Ureter (tissue), 1 donor: ENCODE measurements around the gene SEPTIN14. TPM values are rescaled to one million over a fixed set of nuclear protein-coding genes. Genes with fewer than 3 reads are reported as not detected.
"Not testable (repeated sequence)": the region's sequence is repeated elsewhere in the genome, so short reads cannot be mapped to it uniquely, and the experiment has no call there.

ENCODE experiments used
- DNase-seq: peaks from one replicate; pipeline ENCODE4 v3.0.0-alpha.2; 2020; ENCODE audit warnings: low spot score
- total RNA-seq: library from RNA; stranded (reverse); gene quantifications from one replicate; pipeline ENCODE4 v1.2.4, GENCODE V29; 2023
- donor health status: DM: yes; HTN: yes; CAD: no.

The SEPTIN14 gene
- not detected for total RNA-seq

DNA sequence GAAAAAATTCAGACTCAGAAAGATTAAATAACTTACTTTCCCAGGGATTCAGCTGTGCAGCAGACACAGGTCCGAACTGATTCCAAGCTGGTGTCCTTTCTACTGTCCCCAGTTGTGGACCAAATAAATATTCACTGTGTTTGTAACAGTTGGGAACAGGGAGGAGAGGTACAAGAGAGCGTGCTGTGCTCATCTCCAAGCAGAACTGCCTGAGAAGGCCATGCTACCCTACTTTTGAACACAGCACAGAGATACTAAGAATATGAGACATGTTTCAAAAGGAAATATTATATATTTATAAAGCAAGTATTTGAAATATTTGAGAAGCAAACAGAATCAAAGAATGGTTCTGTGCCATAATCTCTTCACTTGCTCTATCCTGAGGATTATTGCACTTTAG is at the start of gene SEPTIN14:
Gene SEPTIN14 (minus strand): TSS at position 101 of the 400 bp plus-strand sequence. CDS start 756 bp downstream, outside the sequence.
- DNase-seq: not testable (repeated sequence)

DNA sequence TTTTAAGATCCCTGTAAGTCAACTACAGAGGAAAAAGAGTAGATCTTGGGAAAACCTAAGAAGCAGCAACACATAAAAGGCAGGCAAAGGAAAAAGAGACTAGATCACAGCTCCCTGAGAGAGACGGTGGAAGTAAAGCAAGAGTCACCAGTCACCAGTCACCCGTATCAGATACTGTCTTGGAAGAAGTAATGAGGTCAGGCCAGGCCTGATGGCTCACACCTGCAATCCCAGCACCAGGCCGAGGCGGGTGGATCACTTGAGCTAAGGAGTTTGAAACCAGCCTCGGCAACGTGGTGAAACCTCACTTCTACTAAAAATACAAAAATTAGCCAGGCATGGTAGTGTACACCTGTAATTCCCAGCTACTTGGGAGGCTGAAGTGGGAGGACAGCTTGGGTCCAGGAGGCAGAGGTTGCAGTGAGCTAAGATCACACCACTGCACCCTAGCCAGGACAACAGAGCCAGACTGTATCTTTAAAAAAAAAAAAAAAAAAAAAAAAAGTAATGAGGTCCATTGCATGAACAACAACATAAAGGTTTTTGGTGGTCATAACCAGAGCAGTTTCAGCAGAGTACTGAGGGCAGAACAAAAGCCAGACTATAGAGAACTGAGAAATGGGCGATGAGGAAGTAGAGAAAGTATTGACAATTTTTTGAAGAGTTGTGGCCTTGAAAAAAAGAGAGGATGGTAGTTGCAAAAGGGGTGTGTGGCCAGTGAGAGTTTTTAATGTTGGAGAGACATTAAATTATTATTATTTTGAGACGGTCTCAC is 41.6 kb upstream of the SEPTIN14 start:
- DNase-seq: no peak

DNA sequence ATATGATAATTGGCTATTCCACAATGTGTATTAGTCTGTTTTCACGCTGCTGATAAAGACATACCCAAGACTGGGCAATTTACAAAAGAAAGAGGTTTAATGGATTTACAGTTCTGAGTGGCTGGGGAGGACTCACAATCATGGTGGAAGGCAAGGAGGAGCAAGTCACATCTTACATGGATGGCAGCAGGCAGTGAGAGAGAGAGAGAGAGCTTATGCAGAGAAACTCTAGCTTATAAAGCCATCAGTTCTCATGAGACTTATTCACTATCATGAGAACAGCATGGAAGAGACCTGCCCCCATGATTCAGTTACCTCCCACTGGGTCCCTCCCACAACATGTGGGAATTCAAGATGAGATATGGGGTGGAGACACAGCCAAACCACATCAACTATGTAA is 38.5 kb upstream of the SEPTIN14 start:
- DNase-seq: not testable (repeated sequence)

DNA sequence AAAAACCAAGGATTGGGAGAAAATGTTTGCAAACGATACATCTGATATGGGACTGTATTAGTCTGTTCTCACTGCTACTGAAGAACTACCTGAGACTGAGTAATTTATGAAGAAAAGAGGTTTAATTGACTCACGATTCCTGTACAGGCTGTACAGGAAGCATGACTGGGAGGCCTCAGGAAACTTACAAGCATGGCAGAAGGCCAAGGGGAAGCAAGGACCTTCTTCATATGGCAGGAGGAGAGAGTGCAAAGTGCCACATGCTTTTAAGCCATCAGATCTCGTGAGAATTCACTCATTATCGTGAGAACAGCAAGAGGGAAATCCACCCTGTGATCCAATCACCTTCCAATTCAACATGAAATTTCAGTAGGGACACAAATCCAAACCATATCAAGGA is 35.7 kb upstream of the SEPTIN14 start:
- DNase-seq: no peak

DNA sequence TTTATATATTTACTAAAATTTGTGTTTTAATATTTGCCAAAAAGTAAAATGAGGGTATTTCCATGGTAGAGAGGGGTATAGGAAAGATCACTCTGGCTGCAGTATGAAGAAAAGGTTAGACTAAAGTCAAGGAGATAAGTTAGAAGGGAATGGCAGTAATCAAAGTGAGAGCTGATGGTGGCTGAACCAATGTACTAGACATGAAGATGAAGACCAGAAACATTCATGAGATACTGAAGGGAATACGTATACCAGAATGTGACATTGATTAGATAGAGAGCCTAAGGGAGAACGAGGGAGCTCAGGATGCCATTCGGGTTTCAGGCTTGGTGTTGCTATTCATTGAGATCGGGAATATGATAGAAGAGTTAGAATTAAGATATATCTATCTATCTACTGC is 32.5 kb upstream of the SEPTIN14 start:
- DNase-seq: no peak

DNA sequence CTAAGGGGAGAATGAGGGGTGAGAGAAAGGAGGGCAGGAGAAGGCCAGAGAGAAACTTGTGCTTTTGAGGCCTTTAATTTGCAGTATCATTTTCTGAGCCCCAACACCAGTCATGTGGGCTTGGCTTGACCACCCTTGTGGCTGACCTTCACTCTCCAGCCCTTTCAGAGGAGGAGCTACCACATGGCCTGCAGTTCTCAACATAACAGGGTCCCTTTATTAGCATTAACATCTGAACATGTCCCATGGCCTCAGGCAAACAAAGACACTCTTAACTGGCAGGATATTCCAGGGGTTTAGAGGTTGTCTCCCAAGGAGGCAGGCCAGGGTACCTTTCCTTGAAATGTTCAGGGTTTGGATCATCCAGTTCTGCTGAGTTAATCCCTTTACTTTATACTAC is 31.4 kb upstream of the SEPTIN14 start:
- DNase-seq: no peak

DNA sequence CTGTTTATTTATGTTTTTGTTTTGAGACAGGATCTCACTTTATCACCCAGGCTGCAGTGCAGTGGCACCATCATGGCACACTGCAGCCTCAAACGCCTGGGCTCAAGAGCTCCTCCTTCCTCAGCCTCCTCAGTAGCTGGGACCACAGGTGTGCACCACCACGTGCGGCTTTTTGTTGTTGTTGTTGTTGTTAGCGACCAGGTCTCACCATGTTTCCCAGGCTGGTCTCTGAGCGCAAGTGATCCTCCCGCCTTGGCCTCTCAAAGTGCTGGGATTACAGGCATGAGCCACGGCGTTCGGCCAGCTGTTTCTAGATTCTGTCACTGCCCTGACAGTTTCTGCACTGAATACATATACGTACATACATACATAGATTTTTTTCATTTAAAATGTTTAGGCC is 25.8 kb upstream of the SEPTIN14 start:
- not testable (repeated sequence) for DNase-seq

DNA sequence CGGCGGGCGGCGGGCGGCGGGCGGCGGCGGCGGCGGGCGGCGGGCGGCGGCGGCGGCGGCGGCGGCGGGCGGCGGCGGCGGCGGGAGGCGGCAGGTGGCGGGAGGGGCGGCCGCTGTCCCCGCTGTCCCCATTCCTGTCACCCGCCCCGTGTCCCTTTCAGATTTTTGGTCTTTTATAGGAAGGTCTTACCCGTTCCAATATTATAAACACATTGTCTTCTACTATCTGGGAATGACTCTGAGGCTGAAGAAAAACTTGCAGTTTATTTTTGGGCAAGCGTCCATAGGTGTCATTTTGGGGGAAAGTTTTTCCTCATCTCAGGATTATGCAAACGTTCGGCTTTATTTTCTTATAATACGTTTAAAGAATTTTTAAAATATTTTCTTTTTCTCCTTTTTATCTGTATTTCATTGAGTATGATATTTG is 25.3 kb upstream of the SEPTIN14 start:
- DNase-seq: no peak

DNA sequence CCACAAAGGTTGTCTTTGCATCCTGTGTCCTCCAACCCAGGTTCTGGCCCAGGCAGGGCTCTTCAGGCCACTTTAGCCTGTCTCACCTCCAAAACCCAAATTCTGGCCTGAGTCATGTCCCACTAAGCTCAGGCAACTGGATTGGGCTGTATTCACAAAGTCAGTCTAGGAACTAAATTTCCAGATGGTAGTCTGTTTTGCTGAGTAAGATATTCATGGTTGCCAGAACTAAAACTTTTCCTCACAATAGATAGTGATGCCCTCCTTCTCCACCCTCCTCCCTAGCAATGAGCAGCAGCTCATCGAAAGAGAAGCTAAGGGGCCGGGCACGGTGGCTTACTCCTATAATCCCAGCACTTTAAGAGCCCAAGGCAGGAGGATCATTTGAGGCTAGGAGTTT is 21.8 kb upstream of the SEPTIN14 start:
- DNase-seq: no peak

DNA sequence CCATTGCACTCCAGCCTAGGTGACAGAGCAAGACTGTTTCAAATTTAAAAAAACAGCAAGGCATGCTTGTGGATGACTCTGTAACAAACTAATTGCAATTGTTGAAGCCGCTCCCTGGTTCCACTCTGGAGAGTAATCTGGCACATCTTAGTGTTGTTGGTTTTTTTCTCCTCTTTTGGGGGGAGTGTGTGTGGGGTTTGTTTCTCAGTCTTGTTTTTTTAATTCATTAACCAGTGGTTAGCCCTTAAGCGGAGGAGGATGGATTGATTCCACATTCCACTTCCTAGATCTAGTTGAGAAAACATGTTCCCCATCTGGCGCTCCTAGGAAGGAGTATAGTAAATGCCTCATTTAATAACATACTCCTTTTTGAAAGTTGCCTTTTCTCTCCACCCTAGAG is 16.1 kb upstream of the SEPTIN14 start:
- DNase-seq: no peak

DNA sequence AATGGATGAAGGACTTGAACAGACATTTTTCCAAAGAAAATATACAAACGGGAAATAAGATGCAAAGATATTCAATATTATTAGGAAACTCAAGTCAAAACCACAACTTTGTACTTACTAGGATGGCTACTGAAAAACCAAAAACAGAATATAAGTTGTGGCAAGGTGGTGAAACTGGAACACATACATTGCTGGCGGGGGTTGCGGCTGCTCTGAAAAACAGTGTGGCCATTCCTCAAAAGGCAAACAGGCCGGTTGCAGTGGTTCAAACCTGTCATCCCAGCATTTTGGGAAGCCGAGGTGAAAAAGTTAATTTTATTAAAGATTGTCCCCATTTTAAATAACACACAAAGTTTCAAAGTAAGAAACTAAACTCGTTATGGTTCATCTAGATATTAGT is 14.8 kb upstream of the SEPTIN14 start:
- DNase-seq: no peak

DNA sequence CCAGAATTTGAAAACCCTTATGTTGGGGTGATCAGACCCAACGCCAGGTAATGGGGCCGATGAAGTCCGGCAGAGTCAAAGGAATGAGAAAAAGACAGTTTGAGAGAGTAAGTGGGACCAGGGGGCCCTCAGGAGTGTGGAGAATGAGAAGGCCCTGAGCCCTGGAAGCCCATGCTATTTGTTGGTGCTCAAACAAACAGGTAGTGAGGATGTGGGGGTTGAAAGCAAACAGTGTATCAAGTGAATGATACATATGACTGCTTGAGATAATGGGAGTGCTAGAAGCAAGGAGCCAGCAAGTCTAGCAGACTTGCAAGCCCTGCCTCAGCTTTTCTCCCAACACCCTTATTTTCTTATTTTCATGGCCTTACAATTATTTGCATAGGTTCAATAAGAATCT is 11.2 kb upstream of the SEPTIN14 start:
- DNase-seq: no peak

DNA sequence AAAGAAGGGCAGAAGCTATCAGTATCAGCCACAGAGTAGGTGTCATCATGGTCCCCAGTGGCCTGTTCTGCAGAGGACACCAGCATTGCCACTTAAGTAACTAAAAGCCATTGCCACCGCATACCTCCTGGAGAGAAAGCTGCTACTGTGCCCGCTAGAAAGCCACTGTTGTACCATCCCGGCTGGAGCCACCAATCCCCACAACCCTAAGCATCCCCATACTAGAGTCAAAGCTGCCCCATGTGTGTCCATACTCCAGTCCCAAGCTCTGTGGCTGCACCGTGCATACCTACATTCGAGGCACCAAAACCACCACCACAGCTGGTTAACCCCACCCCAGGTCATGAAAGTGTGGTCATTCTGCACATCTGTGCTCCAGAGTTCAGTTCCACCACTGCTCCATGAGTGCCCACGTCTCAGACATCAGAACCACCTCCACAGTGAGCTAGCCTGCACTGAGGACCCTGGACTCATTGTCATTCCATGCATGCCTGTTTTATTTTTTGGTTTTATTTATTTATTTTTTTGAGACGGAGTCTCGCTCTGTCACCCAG is 9.5 kb upstream of the SEPTIN14 start:
- DNase-seq: no peak

DNA sequence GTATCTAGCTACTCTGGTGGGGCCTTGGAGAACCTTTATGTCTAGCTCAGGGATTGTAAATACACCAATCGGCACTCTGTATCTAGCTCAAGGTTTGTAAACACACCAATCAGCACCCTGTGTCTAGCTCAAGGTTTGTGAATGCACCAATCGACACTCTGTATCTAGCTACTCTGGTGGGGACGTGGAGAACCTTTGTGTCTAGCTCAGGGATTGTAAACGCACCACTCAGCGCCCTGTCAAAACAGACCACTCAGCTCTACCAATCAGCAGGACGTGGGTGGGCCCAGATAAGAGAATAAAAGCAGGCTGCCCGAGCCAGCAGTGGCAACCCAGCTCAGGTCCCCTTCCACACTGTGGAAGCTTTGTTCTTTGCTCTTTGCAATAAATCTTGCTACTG is 6.4 kb upstream of the SEPTIN14 start:
- DNase-seq: not testable (repeated sequence)

DNA sequence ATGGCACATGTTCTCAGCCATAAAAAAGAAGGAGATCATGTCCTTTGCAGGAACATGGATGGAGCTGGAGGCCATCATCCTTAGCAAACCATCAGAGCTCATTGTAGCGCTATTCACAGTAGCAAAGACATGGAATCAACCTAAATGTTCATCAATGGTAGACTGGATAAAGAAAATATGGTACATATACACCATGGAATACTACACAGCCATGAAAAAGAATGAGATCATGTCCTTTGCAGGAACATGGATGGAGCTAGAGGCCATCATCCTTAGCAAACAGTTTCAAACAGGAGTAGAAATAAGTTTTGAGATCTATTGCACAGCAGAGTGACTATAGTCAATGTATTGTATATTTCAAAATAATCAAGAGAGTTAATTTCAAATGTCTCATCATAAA is 17.4 kb downstream of the SEPTIN14 start:
- not testable (repeated sequence) for DNase-seq

DNA sequence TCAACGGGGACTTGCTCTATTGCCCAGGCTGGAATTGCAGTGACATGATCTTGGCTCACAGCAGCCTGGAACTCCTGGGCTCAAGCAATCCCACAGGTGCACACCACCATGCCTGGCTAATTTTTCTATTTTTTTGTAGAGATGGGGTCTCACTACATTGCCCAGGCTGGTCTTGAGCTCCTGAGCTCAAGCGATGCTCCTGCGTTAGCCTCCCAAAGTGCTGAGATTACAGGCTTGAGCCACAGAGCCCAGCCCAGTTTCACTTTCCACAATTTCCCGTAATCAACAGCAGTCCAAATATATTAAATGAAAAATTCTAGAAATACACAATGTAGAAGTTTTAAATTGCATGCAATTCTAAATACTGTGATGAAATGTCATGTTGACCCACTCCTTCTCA is 24.0 kb downstream of the SEPTIN14 start:
- DNase-seq: no peak

DNA sequence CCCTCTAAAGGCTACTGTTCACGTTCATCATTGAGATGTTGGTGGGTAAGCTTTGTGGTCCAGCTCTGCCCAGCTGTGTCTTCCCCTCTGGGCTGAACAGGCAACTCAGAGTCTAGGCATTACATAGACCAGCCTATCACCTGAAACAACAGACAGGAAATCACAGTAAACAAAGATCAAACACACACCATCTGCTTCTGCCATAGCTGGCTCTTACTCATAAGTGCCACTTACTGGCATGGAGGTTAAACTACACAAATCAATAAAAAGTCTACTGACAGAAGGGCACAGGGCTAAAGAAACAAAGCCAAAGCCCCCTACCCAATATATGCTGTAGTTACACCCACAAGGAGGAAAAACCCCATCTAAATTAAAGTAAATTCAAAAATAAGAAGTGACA is 35.0 kb downstream of the SEPTIN14 start:
- DNase-seq: no peak

DNA sequence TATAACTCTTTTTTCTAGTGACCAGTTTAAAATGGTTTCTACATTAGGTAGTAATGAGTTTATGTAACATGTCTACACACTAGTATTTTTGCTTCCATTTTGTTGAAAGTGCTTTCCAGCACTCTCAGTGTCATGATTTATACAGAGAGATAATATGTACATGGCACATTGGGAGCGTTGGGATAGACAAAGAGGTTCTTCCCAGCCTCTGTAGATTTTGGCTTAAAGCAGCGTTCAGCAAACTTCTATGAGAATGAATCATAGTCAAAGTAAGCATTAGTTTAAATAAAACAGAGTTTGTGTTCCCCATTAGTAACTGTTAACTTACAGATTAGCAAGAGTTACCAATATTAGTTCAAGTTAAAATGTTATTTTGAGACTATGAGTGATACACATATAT is 43.9 kb downstream of the SEPTIN14 start:
- DNase-seq: no peak

DNA sequence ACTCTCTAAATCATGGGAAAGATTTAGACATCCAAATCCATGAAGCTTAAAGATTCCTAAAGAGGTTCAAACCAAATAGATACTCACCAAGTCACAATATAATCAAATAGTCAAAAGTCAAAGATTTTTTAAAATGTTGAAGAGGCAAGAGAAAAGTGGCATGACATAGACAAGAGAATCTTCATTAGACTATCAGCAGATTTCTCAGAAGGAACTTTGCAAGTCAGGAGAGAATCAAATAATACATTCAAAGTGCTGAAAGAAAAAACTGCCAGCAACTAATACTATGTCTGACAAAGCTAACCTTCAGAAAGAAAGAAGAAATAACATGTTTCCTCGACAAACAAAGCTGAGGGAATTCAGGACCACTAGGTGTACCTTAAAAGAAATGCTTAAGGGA is 65.3 kb downstream of the SEPTIN14 start:
- DNase-seq: not testable (repeated sequence)

DNA sequence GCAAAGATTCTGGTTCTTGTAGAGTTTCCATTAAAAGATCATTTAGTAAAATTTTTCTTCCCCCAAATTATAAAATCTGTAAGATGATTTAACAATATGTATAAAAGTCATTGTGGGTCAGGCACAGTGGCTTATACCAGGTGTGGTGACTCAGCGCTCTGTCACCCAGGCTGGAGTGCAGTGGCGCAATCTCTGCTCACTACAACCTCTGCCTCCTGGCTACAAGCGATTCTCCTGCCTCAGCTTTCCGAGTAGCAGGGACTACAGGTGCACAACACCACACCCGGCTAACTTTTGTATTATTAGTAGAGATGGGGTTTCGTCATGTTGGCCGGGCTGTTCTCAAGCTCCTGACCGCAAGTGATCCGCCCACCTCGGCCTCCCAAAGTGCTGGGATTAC is 68.0 kb downstream of the SEPTIN14 start:
- DNase-seq: no peak

DNA sequence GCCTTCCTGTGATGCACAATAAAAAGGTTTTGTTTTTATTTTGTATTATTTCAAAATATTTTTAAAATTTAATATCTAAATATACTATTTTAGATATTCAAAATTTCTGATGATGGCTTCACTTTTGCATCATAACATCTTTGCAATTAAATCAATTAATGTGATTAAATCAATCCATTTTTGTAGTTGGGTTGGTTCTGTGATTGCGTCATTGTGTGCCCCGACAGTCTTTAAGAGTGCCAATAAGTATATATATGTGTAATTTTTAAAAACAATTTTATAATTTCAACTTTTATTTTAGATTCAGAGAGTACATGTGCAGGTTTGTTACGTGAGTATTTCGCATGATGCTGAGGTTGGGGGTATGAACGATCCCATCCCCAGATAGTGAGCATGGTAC is 70.5 kb downstream of the SEPTIN14 start:
- DNase-seq: no peak

DNA sequence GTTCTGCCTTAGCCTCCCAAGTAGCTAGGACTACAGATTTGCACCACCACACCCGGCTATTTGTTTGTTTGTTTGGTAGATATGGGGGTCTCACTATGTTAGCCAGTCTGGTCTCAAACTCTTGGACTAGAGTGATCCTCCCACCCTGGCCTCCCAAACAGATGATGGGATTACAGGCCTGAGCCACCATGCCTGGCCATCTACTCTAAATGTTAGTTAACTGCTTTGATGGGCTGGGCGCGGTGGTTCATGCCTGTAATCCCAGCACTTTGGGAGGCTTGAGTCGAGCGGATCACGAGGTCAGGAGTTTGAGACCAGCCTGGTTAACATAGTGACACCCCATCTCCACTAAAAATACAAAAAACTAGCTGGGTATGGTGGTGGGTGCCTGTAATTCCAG is 74.8 kb downstream of the SEPTIN14 start:
- no peak for DNase-seq

DNA sequence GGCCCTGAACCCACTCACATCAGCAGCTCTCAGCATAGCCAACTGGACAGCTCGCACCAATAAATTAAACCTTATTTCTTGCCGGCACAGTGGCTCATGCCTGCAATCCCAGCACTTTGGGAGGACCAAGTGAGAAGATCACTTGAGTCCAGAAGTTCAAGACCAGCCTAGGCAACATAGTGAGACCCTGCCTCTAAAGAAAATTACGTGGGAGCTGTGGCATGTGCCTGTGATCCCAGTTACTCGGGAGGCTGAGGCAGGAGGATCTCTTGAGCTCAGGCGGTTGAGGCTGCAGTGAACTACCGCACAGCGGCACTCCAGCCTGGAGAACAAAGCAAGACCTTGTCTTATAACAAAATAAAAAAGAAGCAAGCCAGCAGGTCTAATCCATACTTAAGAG is 75.7 kb downstream of the SEPTIN14 start:
- DNase-seq: no peak

DNA sequence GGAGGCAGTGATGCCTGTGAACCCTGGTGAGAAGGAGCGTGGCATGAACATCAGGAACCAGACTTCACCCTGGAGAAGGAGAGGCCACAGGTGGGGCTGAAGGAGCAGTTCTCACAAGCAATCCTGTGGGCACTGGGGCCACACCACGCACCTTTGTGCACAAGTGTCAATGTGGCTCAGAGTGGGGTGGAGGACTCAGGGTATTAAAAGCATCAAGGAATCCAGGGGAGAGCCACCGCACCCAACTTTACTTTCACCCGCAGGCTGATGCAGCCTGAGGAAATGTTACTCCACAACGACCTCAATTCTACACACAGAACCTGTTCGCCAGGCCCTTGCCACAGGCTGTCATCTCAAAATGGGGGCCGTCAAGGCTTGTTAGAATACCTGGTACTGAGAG is 77.1 kb downstream of the SEPTIN14 start:
- not testable (repeated sequence) for DNase-seq
